HL-60 (cell line): ENCODE results near the gene RMND5A.

Experiments
- DNase-seq, 2 experiments: peaks; one replicate each; pipeline ENCODE4 v3.0.0-alpha.2; 2010 to 2020; ENCODE audit warnings: low read depth in 1 of 2, low spot score in 1 of 2
- H3K27ac ChIP-seq: fragments of 250-450 bp; sonication (Bioruptor Pico); replicated peaks from 2 replicates; pipeline ENCODE4 v1.5.1; 2020; ENCODE audit warnings: mild to moderate bottlenecking, moderate library complexity
- H3K27me3 ChIP-seq: fragments of 250-450 bp; sonication (Bioruptor Pico); 2 replicates; pipeline ENCODE4 v1.5.1; 2021; ENCODE audit warnings: mild to moderate bottlenecking, moderate library complexity; ENCODE audit not compliant: insufficient read depth, poor library complexity, severe bottlenecking
- H3K4me3 ChIP-seq: replicated peaks from 2 replicates; pipeline ENCODE4 v1.5.1; 2011; ENCODE audit warnings: mild to moderate bottlenecking, control low read depth, low read length; ENCODE audit not compliant: insufficient read depth
- CTCF ChIP-seq: IDR thresholded peaks from one replicate; pipeline ENCODE4 v1.5.1; 2011; ENCODE audit warnings: low read length, control low read depth, inconsistent platforms; ENCODE audit not compliant: insufficient read depth
- GABPA ChIP-seq: IDR thresholded peaks from 2 replicates; pipeline ENCODE4 v1.6.1; 2012; ENCODE audit warnings: low read depth
- POLR2AphosphoS5 ChIP-seq: IDR thresholded peaks from 2 replicates; pipeline ENCODE4 v1.6.1; 2012; ENCODE audit warnings: low read depth
- REST ChIP-seq: IDR thresholded peaks from 2 replicates; pipeline ENCODE4 v1.6.1; 2012; ENCODE audit warnings: low read depth; ENCODE audit not compliant: insufficient replicate concordance
- SPI1 ChIP-seq: IDR thresholded peaks from 2 replicates; pipeline ENCODE4 v1.6.1; 2012; ENCODE audit warnings: low read depth, mild to moderate bottlenecking, borderline replicate concordance

The RMND5A gene

GRCh38 chr2:86752934-86753333 is 32.8 kb downstream of the RMND5A start:
- no peaks in the 10 kb centered on the region for H3K27me3 ChIP-seq
- DNase-seq = no peak
- no peak for TF ChIP-seq GABPA
- no peak for TF ChIP-seq CTCF
- no peak for TF ChIP-seq POLR2AphosphoS5
- no peak for TF ChIP-seq REST
- TF ChIP-seq SPI1 = no peak
- H3K4me3 ChIP-seq = no peak overlapping the region
- no peak overlapping the region for H3K27ac ChIP-seq

GRCh38 chr2:86753606-86754005 is 33.5 kb downstream of the RMND5A start:
- TF ChIP-seq POLR2AphosphoS5 (no peak), REST (no peak), SPI1 (no peak), GABPA (no peak), CTCF (no peak)
- DNase-seq = no peak
- Histone ChIP-seq H3K27ac (no peak overlapping the region), H3K4me3 (no peak overlapping the region), H3K27me3 (no peaks in the 10 kb centered on the region)

GRCh38 chr2:86758405-86758804 is 38.3 kb downstream of the RMND5A start:
- Histone ChIP-seq H3K27me3 (no peaks in the 10 kb centered on the region), H3K4me3 (no peak overlapping the region), H3K27ac (no peak overlapping the region)
- DNase-seq = no peak
- TF ChIP-seq SPI1 = no peak
- no peak for TF ChIP-seq REST
- TF ChIP-seq GABPA = no peak
- no peak for TF ChIP-seq CTCF
